ENCODE data around the gene ESR1. TPM values are rescaled to one million over a fixed set of nuclear protein-coding genes. Genes with fewer than 3 reads are reported as not detected.

The ESR1 gene
- total RNA-seq, 1 experiment from 2014 or later, result not detected

- intact Hi-C loops (cut with micrococcal nuclease; ENCODE audit: unreplicated experiment), result no loop called here
- Mint-ChIP-seq H3K27ac (ENCODE audit: unreplicated experiment) (no peak overlapping the region), H3K9me3 (ENCODE audit: unreplicated experiment) (no peaks in the 10 kb centered on the region), H3K4me1 (ENCODE audit: low read depth, unreplicated experiment) (no peaks in the 10 kb centered on the region), H3K4me3 (ENCODE audit: unreplicated experiment) (no peak overlapping the region), H3K27me3 (ENCODE audit: insufficient read depth, unreplicated experiment) (peaks cover 11% of the 10 kb centered on the region), H3K36me3 (ENCODE audit: insufficient read depth, unreplicated experiment) (no peaks in the 10 kb centered on the region)
- ChIA-PET POLR2A (no interaction called here), CTCF (interaction anchor here (0.5 kb wide), 1 partner anchor 57 kb away, joined by 3 read pairs; no protein-coding TSS in a partner anchor)
- no TSS peak for BruUV-seq (replicated peaks)
- no peaks in the 10 kb centered on the region for H3K9me3 ChIP-seq
- H3K27me3 ChIP-seq (replicated peaks; ENCODE audit: control insufficient read depth, insufficient read depth, low read length), result no peaks in the 10 kb centered on the region
- no peaks in the 10 kb centered on the region for H3K4me1 ChIP-seq
- H3K4me3 ChIP-seq (ENCODE audit: low read depth, low read length), result no peak overlapping the region
- no peak for TF ChIP-seq CTCF (IDR thresholded peaks at IDR 0.05; ENCODE audit: insufficient read depth in 1 of 2, low read depth in 1 of 2, low read length in 1 of 2, severe bottlenecking in 1 of 2, unreplicated experiment in 1 of 2)
- DNase-seq, result no peak
- H3K36me3 ChIP-seq (ENCODE audit: control insufficient read depth, insufficient read depth, low read length), result no peaks in the 10 kb centered on the region
These were observed 261.3 kb downstream of the ESR1 start for GRCh38 chr6:152068622-152069261.

GRCh38 chr6:152070556-152070955 is 263.1 kb downstream of the ESR1 start:
- H3K36me3 ChIP-seq (ENCODE audit: control insufficient read depth, insufficient read depth, low read length), result no peaks in the 10 kb centered on the region
- H3K27ac Mint-ChIP-seq (ENCODE audit: unreplicated experiment), result no peak overlapping the region
- intact Hi-C loops (cut with micrococcal nuclease; ENCODE audit: unreplicated experiment), result loop anchor here (1.0 kb wide), 1 partner anchor 198 kb away; no protein-coding TSS in a partner anchor
- H3K9me3 ChIP-seq, result no peaks in the 10 kb centered on the region
- no TSS peak for BruUV-seq (replicated peaks)
- H3K9me3 Mint-ChIP-seq (ENCODE audit: unreplicated experiment), result peaks cover 4% of the 10 kb centered on the region
- no peaks in the 10 kb centered on the region for H3K4me1 Mint-ChIP-seq (ENCODE audit: low read depth, unreplicated experiment)
- peaks cover 10% of the 10 kb centered on the region for H3K27me3 Mint-ChIP-seq (ENCODE audit: insufficient read depth, unreplicated experiment)
- no peak overlapping the region for H3K4me3 Mint-ChIP-seq (ENCODE audit: unreplicated experiment)
- no peaks in the 10 kb centered on the region for H3K4me1 ChIP-seq
- no peaks in the 10 kb centered on the region for H3K27me3 ChIP-seq (replicated peaks; ENCODE audit: control insufficient read depth, insufficient read depth, low read length)
- DNase-seq, result peak in 1 of 2 experiments; percentile 35
- peak; percentile 9 to 33 for TF ChIP-seq CTCF (IDR thresholded peaks at IDR 0.05; ENCODE audit: insufficient read depth in 1 of 2, low read depth in 1 of 2, low read length in 1 of 2, severe bottlenecking in 1 of 2, unreplicated experiment in 1 of 2)
- POLR2A ChIA-PET, result no interaction called here
- CTCF ChIA-PET, result interaction anchor here (0.6 to 1.4 kb wide), 4 partner anchors 37 to 286 kb away, joined by 3 to 11 read pairs (median 4); no protein-coding TSS in a partner anchor
- H3K36me3 Mint-ChIP-seq (ENCODE audit: insufficient read depth, unreplicated experiment), result no peaks in the 10 kb centered on the region
- H3K4me3 ChIP-seq (ENCODE audit: low read depth, low read length), result no peak overlapping the region

GRCh38 chr6:152071318-152071717 is 263.8 kb downstream of the ESR1 start:
- POLR2A ChIA-PET, result no interaction called here
- TF ChIP-seq CTCF (IDR thresholded peaks at IDR 0.05; ENCODE audit: insufficient read depth in 1 of 2, low read depth in 1 of 2, low read length in 1 of 2, severe bottlenecking in 1 of 2, unreplicated experiment in 1 of 2), result no peak
- no peak overlapping the region for H3K4me3 Mint-ChIP-seq (ENCODE audit: unreplicated experiment)
- no peaks in the 10 kb centered on the region for H3K4me1 ChIP-seq
- H3K4me3 ChIP-seq (ENCODE audit: low read depth, low read length), result no peak overlapping the region
- H3K36me3 ChIP-seq (ENCODE audit: control insufficient read depth, insufficient read depth, low read length), result no peaks in the 10 kb centered on the region
- H3K9me3 Mint-ChIP-seq (ENCODE audit: unreplicated experiment), result peaks cover 11% of the 10 kb centered on the region
- no peaks in the 10 kb centered on the region for H3K9me3 ChIP-seq
- H3K36me3 Mint-ChIP-seq (ENCODE audit: insufficient read depth, unreplicated experiment), result no peaks in the 10 kb centered on the region
- no peak overlapping the region for H3K27ac Mint-ChIP-seq (ENCODE audit: unreplicated experiment)
- intact Hi-C loops (cut with micrococcal nuclease; ENCODE audit: unreplicated experiment), result no loop called here
- DNase-seq, result no peak
- CTCF ChIA-PET, result interaction anchor here (0.6 to 1.4 kb wide), 2 partner anchors 53 to 68 kb away, joined by 4 to 11 read pairs; no protein-coding TSS in a partner anchor
- H3K4me1 Mint-ChIP-seq (ENCODE audit: low read depth, unreplicated experiment), result no peaks in the 10 kb centered on the region
- H3K27me3 ChIP-seq (replicated peaks; ENCODE audit: control insufficient read depth, insufficient read depth, low read length), result no peaks in the 10 kb centered on the region
- peaks cover 9% of the 10 kb centered on the region for H3K27me3 Mint-ChIP-seq (ENCODE audit: insufficient read depth, unreplicated experiment)
- no TSS peak for BruUV-seq (replicated peaks)

All from Caco-2 (cell line).